Measurements from ENCODE around the gene DDX60.
"Not testable (repeated sequence)": the region's sequence is repeated elsewhere in the genome, so short reads cannot be mapped to it uniquely, and the experiment has no call there.

Gene DDX60

GRCh38 chr4:168304744-168305459 is 13.7 kb downstream of the DDX60 start:
- no peak for DNase-seq

- DNase-seq: not testable (repeated sequence)
These were observed 15.1 kb downstream of the DDX60 start for GRCh38 chr4:168303430-168303829.

- DNase-seq: no peak
These were observed 25.1 kb downstream of the DDX60 start for GRCh38 chr4:168293386-168293975.

- DNase-seq: no peak
These were observed 27.3 kb downstream of the DDX60 start for GRCh38 chr4:168291242-168291641.

GRCh38 chr4:168285850-168286249 is 32.7 kb downstream of the DDX60 start:
- DNase-seq: not testable (repeated sequence)

- DNase-seq: no peak
These were observed 39.0 kb downstream of the DDX60 start for GRCh38 chr4:168279556-168279955.

- no peak for DNase-seq
These were observed 42.7 kb downstream of the DDX60 start for GRCh38 chr4:168275836-168276235.

- no peak for DNase-seq
These were observed 43.7 kb downstream of the DDX60 start for GRCh38 chr4:168274871-168275270.

GRCh38 chr4:168273838-168274237 is 44.7 kb downstream of the DDX60 start:
- DNase-seq: no peak

GRCh38 chr4:168272488-168272887 is 46.1 kb downstream of the DDX60 start:
- DNase-seq: no peak

- DNase-seq: no peak
These were observed 48.7 kb downstream of the DDX60 start for GRCh38 chr4:168269896-168270295.

GRCh38 chr4:168265327-168265726 is 53.2 kb downstream of the DDX60 start:
- no peak for DNase-seq

- no peak for DNase-seq
These were observed 53.6 kb downstream of the DDX60 start for GRCh38 chr4:168264903-168265302.

GRCh38 chr4:168263039-168263438 is 55.5 kb downstream of the DDX60 start:
- no peak for DNase-seq

- no peak for DNase-seq
These were observed 59.5 kb downstream of the DDX60 start for GRCh38 chr4:168259096-168259495.

- no peak for DNase-seq
These were observed 60.8 kb downstream of the DDX60 start for GRCh38 chr4:168257768-168258167.

- DNase-seq: no peak
These were observed 70.3 kb downstream of the DDX60 start for GRCh38 chr4:168248176-168248710.

GRCh38 chr4:168247603-168248002 is 70.9 kb downstream of the DDX60 start:
- no peak for DNase-seq

GRCh38 chr4:168241953-168242352 is 76.6 kb downstream of the DDX60 start:
- no peak for DNase-seq

GRCh38 chr4:168240821-168241220 is 77.7 kb downstream of the DDX60 start:
- no peak for DNase-seq

- no peak for DNase-seq
These were observed 97.3 kb downstream of the DDX60 start for GRCh38 chr4:168221301-168221700.

- DNase-seq: no peak
These were observed 97.7 kb downstream of the DDX60 start for GRCh38 chr4:168220893-168221292.

- no peak for DNase-seq
These were observed 99.9 kb downstream of the DDX60 start for GRCh38 chr4:168218645-168219044.
